HG02852 (cell line): ENCODE results near the gene FSTL4.
"Not testable (repeated sequence)": the region's sequence is repeated elsewhere in the genome, so short reads cannot be mapped to it uniquely, and the experiment has no call there.

Source experiments
- ATAC-seq: cut with Tn5 transposase; IDR thresholded peaks from one replicate; pipeline ENCODE4 v1.9.1; 2021; ENCODE audit warnings: mild to moderate bottlenecking, moderate library complexity; ENCODE audit not compliant: unreplicated experiment

The FSTL4 gene

DNA sequence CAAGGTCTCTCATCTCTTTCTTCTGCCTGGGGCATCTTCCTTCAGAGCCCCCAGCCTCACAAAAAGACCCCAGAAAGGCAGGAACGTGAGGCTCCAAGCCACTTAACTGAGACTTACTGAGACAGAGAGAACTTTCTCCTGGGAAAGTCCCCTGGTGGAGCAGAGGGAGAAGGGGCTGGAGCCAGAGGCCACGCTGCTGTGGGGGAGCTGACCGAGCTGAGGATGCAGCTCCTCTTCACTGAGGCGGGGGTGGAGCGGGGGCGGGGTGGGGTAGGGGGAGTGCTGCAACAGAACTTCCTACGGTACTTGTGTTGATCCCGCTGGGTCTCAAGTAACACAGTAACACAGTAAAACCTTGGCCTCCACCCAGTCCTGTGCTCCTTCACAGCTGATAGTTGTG is 204.0 kb downstream of the FSTL4 start:
- no peak for ATAC-seq

GRCh38 chr5:133406977-133407632 is 205.2 kb downstream of the FSTL4 start:
- no peak for ATAC-seq

- ATAC-seq = no peak
Observed at GRCh38 chr5:133406208-133406976, 205.9 kb downstream of the FSTL4 start.

- ATAC-seq = no peak
Observed at GRCh38 chr5:133405275-133406034, 206.9 kb downstream of the FSTL4 start.

DNA sequence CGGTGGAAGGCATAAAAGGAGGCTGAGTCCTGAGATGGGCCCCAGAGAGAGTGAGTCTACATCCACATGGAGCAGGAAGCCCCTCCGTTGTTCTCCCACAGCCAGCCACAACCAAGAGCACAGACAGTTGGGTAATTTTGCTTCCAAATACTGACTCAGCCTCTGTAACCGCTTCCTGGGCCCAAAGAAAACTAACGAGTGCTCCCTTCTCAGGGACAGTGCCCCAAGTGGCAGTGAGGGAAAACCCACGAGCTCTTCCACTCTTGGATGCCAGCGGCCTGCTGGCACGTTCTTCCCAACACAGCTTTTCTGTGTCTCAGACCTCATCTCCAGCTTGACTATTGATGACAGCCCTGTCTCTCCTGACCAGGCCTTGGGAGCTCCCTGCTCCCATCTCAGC is 207.6 kb downstream of the FSTL4 start:
- no peak for ATAC-seq

DNA sequence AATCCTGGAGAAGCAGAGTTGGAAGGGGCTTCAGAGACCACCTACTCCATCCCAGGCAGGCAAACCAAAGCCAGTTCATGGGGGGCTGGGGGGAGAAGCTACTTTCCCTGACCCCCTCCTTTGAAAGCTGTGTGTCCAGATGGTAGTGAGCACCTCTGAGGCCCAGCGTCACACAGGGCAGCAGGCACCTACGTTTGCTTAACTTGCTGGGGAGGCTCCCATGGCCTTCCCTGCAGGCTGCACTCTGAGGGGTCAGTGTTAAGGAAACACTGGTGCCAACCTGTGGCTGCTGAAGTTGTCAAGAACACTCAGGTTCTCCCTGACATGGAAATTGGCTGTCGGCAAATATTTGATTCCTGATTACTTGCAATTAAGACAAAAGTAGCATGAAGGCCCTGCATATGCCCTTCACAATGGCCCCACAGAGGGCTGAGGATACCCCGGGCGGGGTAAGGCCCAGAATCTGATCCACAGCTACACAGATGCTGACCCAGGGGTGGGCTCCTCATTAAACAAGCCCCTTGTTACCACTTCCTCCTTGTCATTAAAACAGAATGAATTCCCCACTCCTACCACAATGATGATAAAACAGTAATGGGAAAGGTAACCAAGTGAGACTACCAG is 208.5 kb downstream of the FSTL4 start:
- no peak for ATAC-seq

DNA sequence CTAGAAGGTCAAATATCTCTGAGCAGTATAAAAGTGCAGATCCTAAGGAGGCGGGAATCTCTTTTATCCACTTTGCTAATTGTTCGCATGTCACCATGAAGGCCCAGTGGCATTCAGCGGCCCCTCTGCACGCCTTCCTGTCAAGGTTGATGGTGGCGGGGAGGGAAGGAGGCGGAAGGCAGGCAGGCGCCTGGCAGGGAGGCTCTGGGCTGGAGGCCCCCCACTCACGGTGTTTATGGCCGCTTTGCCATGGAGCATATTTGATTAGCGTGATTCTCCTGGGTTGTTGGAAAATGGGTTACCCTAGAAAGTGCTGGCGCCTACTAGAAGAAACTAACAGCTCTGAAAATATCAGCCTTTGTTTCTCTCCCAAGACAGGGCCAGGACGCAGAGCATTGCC is 209.6 kb downstream of the FSTL4 start:
- ATAC-seq = no peak

DNA sequence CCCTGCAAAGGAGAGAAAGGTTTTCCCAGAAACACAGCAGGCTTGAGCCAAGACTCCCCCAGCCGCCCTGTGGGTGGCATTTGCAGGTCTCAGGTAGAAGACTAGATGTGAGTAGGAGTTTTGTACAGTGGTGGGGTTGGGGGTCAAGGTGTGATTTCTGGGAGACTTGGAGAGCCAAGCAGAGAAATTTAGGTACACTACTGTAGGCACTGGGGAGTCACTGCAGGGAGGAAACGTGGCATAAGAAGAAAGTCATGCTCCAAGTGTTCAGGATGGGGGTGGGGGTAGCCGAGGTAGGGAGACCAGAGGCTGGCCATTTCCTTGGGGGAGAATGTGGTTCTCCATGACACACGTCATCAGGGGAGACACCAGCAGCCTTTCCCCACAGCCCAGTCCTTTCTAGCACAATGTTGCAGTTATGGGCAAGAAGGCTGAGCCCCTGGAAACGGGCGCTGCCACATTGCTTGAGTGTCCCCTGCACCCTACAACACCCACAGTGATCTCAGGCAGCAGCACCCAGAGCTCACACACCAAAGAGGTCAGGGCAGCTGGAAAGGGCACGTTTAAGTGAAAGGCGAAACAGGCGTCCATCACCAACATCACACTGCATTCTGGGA is 210.5 kb downstream of the FSTL4 start:
- ATAC-seq = no peak

GRCh38 chr5:133400831-133401351 is 211.4 kb downstream of the FSTL4 start:
- no peak for ATAC-seq

- ATAC-seq = no peak
Observed at GRCh38 chr5:133400120-133400519, 212.2 kb downstream of the FSTL4 start.

GRCh38 chr5:133399247-133399891 is 213.0 kb downstream of the FSTL4 start:
- no peak for ATAC-seq

GRCh38 chr5:133398646-133399101 is 213.7 kb downstream of the FSTL4 start:
- peak; percentile 70 for ATAC-seq

GRCh38 chr5:133397990-133398645 is 214.2 kb downstream of the FSTL4 start:
- ATAC-seq = no peak

GRCh38 chr5:133397348-133397747 is 215.0 kb downstream of the FSTL4 start:
- no peak for ATAC-seq

DNA sequence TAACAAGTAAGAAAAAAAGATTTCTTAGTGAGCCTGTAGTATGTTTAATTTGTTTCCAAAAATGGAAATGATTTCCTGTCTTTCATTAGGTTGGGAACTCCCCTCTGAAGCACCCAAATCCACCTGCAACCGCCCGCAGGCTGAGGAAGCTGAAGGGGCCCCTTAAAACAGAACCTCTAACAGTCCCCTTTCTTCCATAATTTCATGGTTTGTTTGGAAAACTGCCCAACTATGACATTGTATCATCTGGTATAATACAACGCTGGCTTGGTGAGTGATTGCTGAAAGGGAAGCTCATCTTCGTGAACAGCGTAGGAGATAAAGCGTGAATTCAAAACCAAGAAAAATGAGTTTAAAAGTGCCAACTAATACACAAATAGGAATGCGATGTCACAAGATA is 215.5 kb downstream of the FSTL4 start:
- no peak for ATAC-seq

GRCh38 chr5:133396187-133396741 is 216.1 kb downstream of the FSTL4 start:
- no peak for ATAC-seq

DNA sequence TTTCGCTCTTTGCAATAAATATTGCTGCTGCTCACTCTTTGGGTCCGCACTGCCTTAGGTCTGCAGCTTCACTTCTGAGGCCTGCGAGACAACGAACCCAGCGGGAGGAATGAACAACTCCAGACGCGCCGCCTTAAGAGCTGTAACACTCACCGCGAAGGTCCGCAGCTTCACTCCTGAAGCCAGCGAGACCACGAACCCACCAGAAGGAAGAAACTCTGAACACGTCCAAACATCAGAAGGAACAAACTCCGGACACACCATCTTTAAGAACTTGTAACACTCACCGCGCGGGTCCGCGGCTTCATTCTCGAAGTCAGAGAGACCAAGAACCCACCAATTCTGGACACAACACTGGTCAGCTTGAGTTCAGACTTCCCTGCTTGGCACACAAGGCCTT is 217.1 kb downstream of the FSTL4 start:
- ATAC-seq = not testable (repeated sequence)

DNA sequence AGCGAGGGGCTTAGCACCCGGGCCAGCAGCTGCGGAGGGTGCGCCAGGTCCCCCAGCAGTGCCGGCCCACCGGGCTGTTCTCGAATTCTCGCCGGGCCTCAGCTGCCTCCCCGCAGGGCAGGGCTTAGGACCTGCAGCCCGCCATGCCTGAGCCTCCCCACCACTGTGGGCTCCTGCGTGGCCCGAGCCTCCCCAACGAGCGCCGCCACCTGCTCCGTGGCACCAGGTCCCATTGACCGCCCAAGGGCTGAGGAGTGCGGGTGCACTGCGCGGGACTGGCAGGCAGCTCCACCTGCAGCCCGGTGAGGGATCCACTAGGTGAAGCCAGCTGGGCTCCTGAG is 217.9 kb downstream of the FSTL4 start:
- not testable (repeated sequence) for ATAC-seq

- no peak for ATAC-seq
Observed at GRCh38 chr5:133393776-133394476, 218.4 kb downstream of the FSTL4 start.
